ENCODE results near the gene THOC1.
"Not testable (repeated sequence)": the region's sequence is repeated elsewhere in the genome, so short reads cannot be mapped to it uniquely, and the experiment has no call there.

THOC1 gene

DNA sequence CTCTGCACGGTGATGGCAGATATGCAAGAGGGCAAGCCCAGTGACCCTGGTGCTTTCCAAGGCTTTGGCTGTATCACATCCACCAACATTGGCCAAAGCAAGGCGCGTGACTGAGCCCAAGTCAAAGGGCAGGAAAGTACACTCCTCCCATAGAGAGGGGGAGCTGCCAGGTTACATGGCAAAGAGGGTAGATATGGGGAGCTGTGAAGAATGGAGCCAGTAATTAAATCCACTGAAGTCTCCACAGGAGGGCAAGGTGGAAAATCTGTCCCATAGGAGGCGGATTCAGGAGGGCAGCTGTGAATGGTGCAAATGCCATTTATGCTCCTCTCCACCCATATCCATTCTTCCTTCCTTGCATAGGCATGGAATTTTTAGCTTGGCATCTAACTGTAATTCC is 44.6 kb upstream of the THOC1 start:
- Histone ChIP-seq H3K79me2 (ENCODE audit: control insufficient read depth, insufficient read depth, low read length, poor library complexity) (no peaks in the 10 kb centered on the region), H3K4ac (ENCODE audit: low read depth, low read length) (no peak overlapping the region), H3K9ac (ENCODE audit: low read length) (no peak overlapping the region), H2BK12ac (ENCODE audit: low read length) (no peak overlapping the region), H4K91ac (ENCODE audit: low read depth, low read length) (no peak overlapping the region), H3K36me3 (ENCODE audit: control insufficient read depth in 1 of 2, insufficient read depth in 2 of 2, low read length in 2 of 2) (no peaks in the 10 kb centered on the region), H2AFZ (ENCODE audit: insufficient read depth, low read length, poor library complexity) (no peak overlapping the region), H3K4me2 (ENCODE audit: low read length) (no peak overlapping the region), H3K27me3 (ENCODE audit: insufficient read depth, low read length) (no peaks in the 10 kb centered on the region), H3K4me3 (ENCODE audit: low read depth, low read length) (no peak overlapping the region), H3K9me3 (ENCODE audit: insufficient read depth, low read depth, low read length) (no peaks in the 10 kb centered on the region), H3K79me1 (ENCODE audit: low read length) (no peaks in the 10 kb centered on the region), H3K23ac (ENCODE audit: low read length) (no peak overlapping the region), H4K8ac (ENCODE audit: low read depth, low read length) (no peak overlapping the region), H3K4me1 (ENCODE audit: control insufficient read depth in 1 of 2, insufficient read depth in 2 of 2, low read length in 2 of 2) (no peaks in the 10 kb centered on the region), H4K12ac (ENCODE audit: low read depth, low read length) (no peak overlapping the region), H3K14ac (ENCODE audit: low read length) (no peak overlapping the region), H2BK5ac (ENCODE audit: low read depth, low read length, poor library complexity) (no peak overlapping the region), H3K27ac (ENCODE audit: low read depth, low read length) (no peak overlapping the region), H2AK5ac (ENCODE audit: low read length) (no peak overlapping the region), H2BK120ac (ENCODE audit: insufficient read depth, low read length, poor library complexity) (no peak overlapping the region), H3K18ac (ENCODE audit: low read length) (no peak overlapping the region)
- whole genome bisulfite sequencing (ENCODE audit: extremely low coverage, insufficient coverage, insufficient read length), result no CpG with 5 or more reads among the region's 4 CpGs
- DNase-seq, result no peak

DNA sequence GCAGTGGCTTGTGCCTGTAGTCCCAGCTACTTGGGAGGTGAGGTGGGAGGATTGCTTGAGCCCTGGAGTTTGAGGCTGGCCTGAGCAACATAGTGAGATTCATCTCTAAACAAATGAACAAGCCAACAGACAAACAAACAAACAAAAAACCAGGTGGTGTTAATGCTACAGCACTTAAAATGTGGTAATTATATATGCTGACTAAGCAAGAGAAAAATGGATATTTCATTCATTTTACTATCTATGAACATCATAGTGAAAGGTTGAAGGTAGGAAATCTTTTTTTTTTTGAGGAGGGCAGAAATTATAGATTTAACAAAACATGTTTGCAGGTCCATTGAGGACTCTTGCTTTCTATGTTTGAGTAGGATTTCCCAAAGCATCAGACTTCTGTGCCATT is 42.2 kb upstream of the THOC1 start:
- H3K79me2 ChIP-seq (ENCODE audit: control insufficient read depth, insufficient read depth, low read length, poor library complexity), result no peaks in the 10 kb centered on the region
- no peak overlapping the region for H3K14ac ChIP-seq (ENCODE audit: low read length)
- no peaks in the 10 kb centered on the region for H3K27me3 ChIP-seq (ENCODE audit: insufficient read depth, low read length)
- H3K9ac ChIP-seq (ENCODE audit: low read length), result no peak overlapping the region
- no peak overlapping the region for H2AK5ac ChIP-seq (ENCODE audit: low read length)
- no peaks in the 10 kb centered on the region for H3K79me1 ChIP-seq (ENCODE audit: low read length)
- H2AFZ ChIP-seq (ENCODE audit: insufficient read depth, low read length, poor library complexity), result no peak overlapping the region
- no peak overlapping the region for H4K12ac ChIP-seq (ENCODE audit: low read depth, low read length)
- H2BK120ac ChIP-seq (ENCODE audit: insufficient read depth, low read length, poor library complexity), result no peak overlapping the region
- H3K27ac ChIP-seq (ENCODE audit: low read depth, low read length), result no peak overlapping the region
- no peak overlapping the region for H4K8ac ChIP-seq (ENCODE audit: low read depth, low read length)
- H4K91ac ChIP-seq (ENCODE audit: low read depth, low read length), result no peak overlapping the region
- no peak for DNase-seq
- H3K36me3 ChIP-seq (ENCODE audit: control insufficient read depth in 1 of 2, insufficient read depth in 2 of 2, low read length in 2 of 2), result no peaks in the 10 kb centered on the region
- H3K9me3 ChIP-seq (ENCODE audit: insufficient read depth, low read depth, low read length), result no peaks in the 10 kb centered on the region
- no peak overlapping the region for H3K4me2 ChIP-seq (ENCODE audit: low read length)
- H2BK12ac ChIP-seq (ENCODE audit: low read length), result no peak overlapping the region
- H3K4ac ChIP-seq (ENCODE audit: low read depth, low read length), result no peak overlapping the region
- no peaks in the 10 kb centered on the region for H3K4me1 ChIP-seq (ENCODE audit: control insufficient read depth in 1 of 2, insufficient read depth in 2 of 2, low read length in 2 of 2)
- no peak overlapping the region for H3K4me3 ChIP-seq (ENCODE audit: low read depth, low read length)
- no peak overlapping the region for H3K18ac ChIP-seq (ENCODE audit: low read length)
- H2BK5ac ChIP-seq (ENCODE audit: low read depth, low read length, poor library complexity), result no peak overlapping the region
- H3K23ac ChIP-seq (ENCODE audit: low read length), result no peak overlapping the region

DNA sequence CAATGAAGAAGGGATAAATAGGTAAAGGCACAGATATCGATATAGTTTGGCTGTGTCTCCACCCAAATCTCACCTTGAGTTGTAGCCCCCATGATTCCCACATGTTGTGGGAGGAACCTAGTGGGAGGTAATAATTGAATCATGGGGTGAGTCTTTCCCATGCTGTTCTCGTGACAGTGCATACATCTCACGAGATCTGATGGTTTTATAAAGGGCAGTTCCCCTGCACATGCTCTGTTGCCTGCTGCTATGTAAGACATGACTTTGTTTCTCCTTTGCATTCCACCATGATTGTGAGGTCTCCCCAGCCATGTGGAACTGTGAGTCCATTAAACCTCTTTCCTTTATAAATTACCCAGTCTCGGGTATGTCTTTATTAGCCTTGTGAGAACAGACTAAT is 40.2 kb upstream of the THOC1 start:
- no CpG with 5 or more reads among the region's 4 CpGs for WGBS (ENCODE audit: extremely low coverage, insufficient coverage, insufficient read length)
- not testable (repeated sequence) for H3K36me3 ChIP-seq (ENCODE audit: control insufficient read depth in 1 of 2, insufficient read depth in 2 of 2, low read length in 2 of 2); H3K27ac ChIP-seq (ENCODE audit: low read depth, low read length)

DNA sequence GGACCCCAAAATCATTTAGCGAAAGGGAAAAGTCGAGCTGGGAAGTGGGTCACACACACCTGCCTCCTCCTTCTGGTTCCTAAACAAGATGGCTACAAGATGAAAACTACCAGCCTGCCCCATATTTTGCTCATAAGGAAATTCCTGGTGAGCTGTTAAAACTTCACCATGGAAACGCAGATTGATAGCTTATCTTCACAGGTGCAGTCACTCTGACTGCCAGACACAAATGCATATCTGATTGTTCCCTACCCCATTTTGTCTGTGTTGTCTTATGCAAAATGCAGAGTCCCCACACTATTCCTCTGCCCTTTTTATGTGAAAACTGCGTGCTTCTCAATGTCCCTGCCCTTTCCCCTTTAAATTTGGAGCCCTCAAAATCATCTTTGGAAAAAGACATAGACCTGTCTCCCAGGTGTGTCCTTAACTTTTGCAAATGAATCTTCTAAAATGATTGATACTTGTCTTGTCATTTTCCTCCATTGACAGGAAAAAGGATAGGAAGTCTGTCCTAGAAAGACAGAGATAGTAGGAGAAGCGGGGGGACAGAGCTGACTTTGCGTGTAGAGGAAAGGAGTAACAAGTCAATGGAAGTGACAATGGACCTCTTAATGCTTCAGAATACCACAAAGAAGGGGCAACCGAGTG is 38.9 kb upstream of the THOC1 start:
- Histone ChIP-seq H3K14ac (ENCODE audit: low read length) (no peak overlapping the region), H2BK120ac (ENCODE audit: insufficient read depth, low read length, poor library complexity) (no peak overlapping the region), H2BK12ac (ENCODE audit: low read length) (no peak overlapping the region), H3K4me2 (ENCODE audit: low read length) (no peak overlapping the region), H3K18ac (ENCODE audit: low read length) (no peak overlapping the region), H3K23ac (ENCODE audit: low read length) (no peak overlapping the region), H3K79me2 (ENCODE audit: control insufficient read depth, insufficient read depth, low read length, poor library complexity) (no peaks in the 10 kb centered on the region), H3K4me3 (ENCODE audit: low read depth, low read length) (no peak overlapping the region), H3K36me3 (ENCODE audit: control insufficient read depth in 1 of 2, insufficient read depth in 2 of 2, low read length in 2 of 2) (no peaks in the 10 kb centered on the region), H3K79me1 (ENCODE audit: low read length) (no peaks in the 10 kb centered on the region), H2AK5ac (ENCODE audit: low read length) (no peak overlapping the region), H3K9me3 (ENCODE audit: insufficient read depth, low read depth, low read length) (no peaks in the 10 kb centered on the region), H3K27me3 (ENCODE audit: insufficient read depth, low read length) (no peaks in the 10 kb centered on the region), H2BK5ac (ENCODE audit: low read depth, low read length, poor library complexity) (no peak overlapping the region), H3K9ac (ENCODE audit: low read length) (no peak overlapping the region), H3K4me1 (ENCODE audit: control insufficient read depth in 1 of 2, insufficient read depth in 2 of 2, low read length in 2 of 2) (no peaks in the 10 kb centered on the region), H3K4ac (ENCODE audit: low read depth, low read length) (no peak overlapping the region), H4K12ac (ENCODE audit: low read depth, low read length) (no peak overlapping the region), H4K91ac (ENCODE audit: low read depth, low read length) (no peak overlapping the region), H4K8ac (ENCODE audit: low read depth, low read length) (no peak overlapping the region), H3K27ac (ENCODE audit: low read depth, low read length) (no peak overlapping the region), H2AFZ (ENCODE audit: insufficient read depth, low read length, poor library complexity) (no peak overlapping the region)
- no CpG with 5 or more reads among the region's 7 CpGs for WGBS (ENCODE audit: extremely low coverage, insufficient coverage, insufficient read length)
- DNase-seq, result peak in 1 of 2 donors; percentile 60

More for the DNA sequence above, 40.2 kb upstream of the THOC1 start:
- not testable (repeated sequence) for DNase-seq; H3K4me3 ChIP-seq (ENCODE audit: low read depth, low read length); H2AK5ac ChIP-seq (ENCODE audit: low read length); H3K79me1 ChIP-seq (ENCODE audit: low read length); H3K18ac ChIP-seq (ENCODE audit: low read length); H3K14ac ChIP-seq (ENCODE audit: low read length); H3K79me2 ChIP-seq (ENCODE audit: control insufficient read depth, insufficient read depth, low read length, poor library complexity); H3K27me3 ChIP-seq (ENCODE audit: insufficient read depth, low read length); H4K12ac ChIP-seq (ENCODE audit: low read depth, low read length); H2AFZ ChIP-seq (ENCODE audit: insufficient read depth, low read length, poor library complexity); H4K91ac ChIP-seq (ENCODE audit: low read depth, low read length); H3K23ac ChIP-seq (ENCODE audit: low read length); H2BK5ac ChIP-seq (ENCODE audit: low read depth, low read length, poor library complexity); H3K9ac ChIP-seq (ENCODE audit: low read length); H4K8ac ChIP-seq (ENCODE audit: low read depth, low read length); H2BK120ac ChIP-seq (ENCODE audit: insufficient read depth, low read length, poor library complexity); H2BK12ac ChIP-seq (ENCODE audit: low read length); H3K4ac ChIP-seq (ENCODE audit: low read depth, low read length); H3K4me1 ChIP-seq (ENCODE audit: control insufficient read depth in 1 of 2, insufficient read depth in 2 of 2, low read length in 2 of 2); H3K4me2 ChIP-seq (ENCODE audit: low read length); H3K9me3 ChIP-seq (ENCODE audit: insufficient read depth, low read depth, low read length)
